SIG-M5 (cell line): ENCODE results near the gene MYH9.
"Not testable (repeated sequence)": the region's sequence is repeated elsewhere in the genome, so short reads cannot be mapped to it uniquely, and the experiment has no call there.

Experiments
- DNase-seq: peaks from one replicate; lab custom pipeline; 2025; lab: John Stamatoyannopoulos, UW

The MYH9 gene

DNA sequence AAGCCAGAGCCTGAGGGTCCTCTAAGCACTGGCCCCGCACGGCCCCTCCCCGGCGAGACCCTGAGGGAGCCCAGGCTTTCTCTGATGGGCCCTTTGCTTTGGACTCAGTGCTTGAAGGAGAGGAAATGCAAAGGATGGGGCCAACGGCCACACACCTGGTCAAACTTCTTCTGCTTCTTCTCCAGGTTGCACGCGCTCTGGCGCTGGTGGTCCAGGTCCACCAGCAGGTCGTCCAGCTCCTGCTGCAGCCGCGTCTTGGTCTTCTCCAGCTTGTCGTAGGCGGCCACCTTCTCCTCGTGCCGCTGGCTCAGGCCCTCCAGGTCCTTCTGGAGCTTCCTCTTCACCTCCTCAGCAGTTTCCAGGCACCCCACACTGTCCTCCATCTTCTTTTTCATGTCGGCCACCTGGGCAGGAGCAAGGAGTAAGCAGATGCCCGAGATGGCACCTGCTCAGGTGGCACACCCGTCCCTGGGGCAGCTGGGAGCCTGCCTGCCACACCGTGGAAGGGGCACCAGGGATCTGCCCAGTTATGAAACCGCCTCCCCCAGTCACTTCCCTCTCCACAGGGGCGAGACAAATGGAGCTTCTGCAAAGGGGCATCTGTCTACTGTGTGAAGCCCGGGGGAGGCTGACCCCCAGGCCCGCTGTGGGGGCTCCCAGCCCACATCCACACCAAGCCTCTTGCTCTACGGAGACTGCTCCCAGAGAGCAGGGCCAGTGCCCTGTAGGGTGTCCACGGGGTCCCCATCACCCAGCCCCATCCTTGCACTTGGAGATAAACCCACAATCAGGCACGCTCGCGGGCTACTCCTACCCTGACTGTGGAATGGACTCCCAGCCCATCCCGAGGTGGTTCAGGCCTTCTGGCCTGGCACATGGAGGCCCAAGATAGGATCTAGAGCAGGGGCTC, 95.7 kb downstream of the MYH9 start:
- DNase-seq = no peak

DNA sequence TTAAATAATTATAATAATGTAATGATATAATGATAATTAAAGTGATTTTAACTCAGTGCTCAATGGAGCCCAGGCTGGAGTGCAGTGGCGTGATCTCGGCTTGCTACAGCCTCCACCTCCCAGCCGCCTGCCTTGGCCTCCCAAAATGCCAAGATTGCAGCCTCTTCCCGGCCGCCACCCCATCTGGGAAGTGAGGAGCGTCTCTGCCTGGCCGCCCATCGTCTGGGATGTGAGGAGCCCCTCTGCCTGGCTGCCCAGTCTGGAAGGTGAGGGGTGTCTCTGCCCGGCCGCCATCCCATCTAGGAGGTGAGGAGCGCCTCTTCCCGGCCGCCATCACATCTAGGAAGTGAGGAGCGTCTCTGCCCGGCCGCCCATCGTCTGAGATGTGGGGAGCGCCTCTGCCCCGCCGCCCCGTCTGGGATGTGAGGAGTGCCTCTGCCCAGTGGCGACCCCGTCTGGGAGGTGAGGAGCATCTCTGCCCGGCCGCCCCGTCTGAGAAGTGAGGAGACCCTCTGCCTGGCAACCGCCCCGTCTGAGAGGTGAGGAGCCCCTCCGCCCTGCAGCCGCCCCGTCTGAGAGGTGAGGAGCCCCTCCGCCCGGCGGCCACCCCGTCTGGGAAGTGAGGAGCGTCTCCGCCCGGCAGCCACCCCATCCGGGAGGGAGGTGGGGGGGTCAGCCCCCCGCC, 97.2 kb downstream of the MYH9 start:
- DNase-seq = not testable (repeated sequence)

DNA sequence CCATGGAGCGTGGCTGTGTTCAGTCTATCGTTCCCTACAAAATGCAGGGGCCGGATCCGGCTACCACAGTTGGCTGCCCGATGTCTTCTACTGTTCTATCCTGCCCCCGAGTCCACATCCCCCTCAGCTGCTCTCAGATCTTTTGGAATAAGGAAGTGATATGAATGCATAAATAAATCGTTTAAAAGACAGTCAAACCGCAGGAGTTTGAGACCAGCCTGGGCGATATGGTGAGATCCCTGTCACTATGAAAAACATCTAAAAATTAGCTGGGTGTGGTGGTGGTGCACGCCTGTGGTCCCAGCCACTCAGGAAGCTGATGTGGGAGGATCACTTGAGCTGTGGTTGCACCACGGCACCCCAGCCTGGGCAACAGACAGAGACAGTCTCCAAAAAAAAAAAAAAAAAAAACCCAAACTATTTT, 97.8 kb downstream of the MYH9 start:
- not testable (repeated sequence) for DNase-seq

DNA sequence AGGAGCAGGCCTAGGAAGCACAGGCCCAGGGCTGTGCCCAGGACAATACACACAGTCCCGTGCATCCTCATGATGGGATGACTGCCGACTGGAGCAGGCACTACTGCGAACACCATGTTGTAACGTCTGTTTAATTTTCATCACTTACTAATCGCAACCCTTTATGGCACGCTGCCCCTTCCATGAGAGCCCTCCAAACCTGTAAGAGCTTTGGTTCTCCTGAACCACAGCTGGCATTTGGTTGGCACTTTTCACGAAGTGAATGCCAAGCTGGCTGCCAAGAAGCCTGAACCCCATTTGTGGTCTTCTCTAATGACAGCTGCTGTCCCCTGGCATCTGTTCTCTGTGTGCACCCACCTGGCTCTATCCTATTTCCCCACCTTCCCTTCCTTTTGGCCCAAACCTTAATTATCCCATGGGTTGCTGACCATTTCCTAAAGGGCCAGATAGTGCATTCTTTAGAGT, 98.3 kb downstream of the MYH9 start:
- DNase-seq = no peak

DNA sequence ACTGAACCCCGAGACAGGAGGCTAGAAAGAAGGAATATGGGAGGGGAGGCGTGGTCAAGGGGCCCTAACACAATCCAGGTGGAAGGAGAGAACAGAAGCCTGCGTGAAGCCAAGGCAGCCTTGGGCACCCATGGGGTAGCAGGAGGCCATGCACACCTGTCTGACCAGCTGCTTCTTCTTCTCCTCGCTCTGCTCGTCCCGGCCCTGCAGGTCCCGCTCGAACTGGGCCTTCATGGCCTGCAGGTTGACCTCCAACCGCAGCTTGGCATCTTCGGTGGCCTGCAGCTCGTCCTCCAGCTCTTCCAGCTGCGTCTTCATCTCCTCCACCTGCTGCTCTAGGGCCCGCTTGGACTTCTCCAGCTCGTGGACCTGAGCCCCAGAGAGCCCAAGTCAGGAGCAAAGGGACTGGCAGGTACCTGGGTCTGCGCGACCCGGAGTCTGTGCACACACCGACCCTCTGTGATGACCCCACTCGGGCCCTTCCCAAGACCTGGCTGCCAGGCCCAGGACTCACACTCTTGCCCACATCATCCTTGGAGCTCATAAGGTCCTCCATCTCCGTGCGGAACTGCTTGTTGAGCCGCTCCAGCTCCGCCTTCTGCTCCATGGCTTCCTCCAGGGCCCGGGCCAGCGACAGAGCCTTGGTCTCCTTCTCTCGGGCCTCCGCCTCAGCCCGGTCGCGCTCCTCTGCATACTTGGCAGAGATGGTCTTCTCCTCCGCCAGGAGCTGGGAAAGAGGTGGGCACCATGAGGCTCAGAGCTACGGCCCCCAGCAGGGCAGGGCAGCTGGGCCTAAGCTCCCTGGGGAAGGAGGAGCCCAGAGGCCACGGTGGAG, 99.0 kb downstream of the MYH9 start:
- DNase-seq = no peak

DNA sequence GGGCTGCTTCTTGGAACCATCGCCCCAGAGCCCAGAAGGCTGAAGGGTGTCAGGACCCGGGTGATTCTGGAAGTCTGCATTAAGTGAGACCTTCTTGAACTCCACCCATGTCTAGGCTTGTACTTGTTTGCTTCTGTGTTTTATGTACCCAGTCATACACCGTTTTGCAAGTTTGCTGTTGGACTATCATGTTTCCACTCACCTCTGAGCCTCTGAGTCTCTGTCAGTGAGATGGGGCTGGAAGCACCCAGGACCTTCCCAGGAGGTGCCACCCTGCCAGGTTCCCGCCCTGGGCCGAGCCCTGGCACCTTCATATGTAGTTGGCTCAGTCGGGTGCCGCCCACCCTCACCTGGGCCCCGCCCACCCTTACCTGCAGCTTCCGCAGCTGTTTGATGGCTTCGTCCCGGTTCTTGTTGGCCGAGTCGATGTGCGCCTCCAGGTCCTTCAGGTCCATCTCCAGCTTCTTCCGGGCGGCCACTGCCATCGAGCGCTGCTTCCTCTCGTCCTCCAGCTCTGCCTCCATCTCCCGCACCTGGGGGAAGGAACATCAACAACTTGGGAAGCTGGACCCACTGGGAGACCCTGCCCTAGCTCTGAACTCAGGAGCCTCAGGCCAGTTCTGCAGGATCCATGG, 99.8 kb downstream of the MYH9 start:
- no peak for DNase-seq

DNA sequence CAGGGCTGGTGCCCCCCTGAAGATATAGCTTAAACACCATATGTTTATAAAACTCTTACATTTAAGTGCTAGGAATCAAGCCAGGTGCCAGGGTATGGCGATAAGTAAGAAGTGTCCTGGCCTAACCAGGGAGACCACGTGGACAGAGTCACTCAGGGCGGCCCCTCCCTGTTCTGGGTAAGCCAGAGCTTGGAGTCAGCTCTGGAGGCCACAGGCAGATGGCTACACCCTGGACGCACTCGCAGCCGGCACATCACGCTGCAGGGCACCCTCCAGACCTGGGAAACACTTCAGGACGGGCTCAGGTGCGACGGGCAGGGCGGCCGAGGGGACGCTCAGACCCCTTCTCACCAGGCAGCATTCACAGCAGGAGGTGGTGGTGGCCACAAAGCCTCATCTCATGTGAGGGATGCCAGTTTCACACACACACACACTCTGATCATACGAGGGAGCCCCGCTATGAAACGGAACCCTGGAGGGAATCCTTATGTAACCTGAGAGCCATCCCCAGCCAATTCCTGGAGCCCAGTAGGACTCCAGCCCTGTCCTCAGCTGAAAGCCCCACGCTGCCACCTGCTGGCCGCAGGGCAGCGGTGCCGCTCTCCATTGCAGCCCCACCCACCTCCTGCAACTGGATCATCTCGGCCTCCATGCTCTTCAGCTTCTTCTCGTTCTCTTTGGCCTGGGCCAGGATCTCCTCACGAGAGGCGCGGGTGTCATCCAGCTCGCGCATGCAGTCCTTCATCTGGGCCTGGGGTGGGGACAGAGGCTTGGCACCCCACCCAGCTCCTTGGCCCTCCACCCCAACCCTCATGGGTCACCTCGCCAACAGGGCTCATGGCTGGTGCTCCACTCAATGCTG, 101.4 kb downstream of the MYH9 start:
- DNase-seq = no peak

DNA sequence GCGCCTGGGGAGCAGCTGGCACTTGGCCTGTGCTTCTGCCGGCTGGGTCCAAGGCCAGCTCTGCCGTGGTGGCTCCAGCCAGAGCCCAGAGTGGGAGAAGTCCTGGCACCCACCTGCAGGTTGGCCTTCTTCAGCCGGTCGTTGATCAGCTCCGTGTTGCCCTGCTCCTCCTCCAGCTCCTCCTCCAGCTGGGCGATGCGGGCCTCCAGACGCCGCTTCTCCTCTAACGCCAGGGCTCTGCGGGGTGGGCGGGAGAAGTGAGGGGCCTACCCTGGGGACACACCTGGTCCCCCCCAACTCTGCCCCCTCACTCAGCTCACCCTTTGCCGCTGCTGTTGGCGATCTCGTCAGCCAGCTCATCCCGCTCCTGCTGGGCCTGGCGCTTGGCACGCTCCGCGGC, 102.2 kb downstream of the MYH9 start:
- DNase-seq = no peak

DNA sequence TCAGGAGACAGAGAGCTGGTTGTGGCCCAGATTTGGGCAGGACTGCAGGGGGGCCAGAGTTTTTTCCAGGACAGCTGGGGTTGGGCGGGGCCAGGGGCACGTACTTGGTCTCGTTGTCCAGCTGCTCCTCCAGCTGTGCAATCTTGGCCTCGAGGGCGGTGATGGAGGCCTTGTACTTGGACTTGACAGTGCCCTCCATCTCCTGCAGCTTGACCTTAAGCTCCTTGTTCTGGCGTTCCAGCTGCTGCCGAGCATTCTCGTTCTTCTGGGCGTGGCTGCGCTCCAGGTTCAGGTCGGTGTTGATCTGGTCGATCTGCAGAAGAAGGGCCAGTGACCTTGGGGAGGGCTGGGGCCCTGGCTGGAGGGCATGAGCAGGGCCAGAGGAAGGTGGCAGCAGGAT, 102.8 kb downstream of the MYH9 start:
- DNase-seq = no peak

DNA sequence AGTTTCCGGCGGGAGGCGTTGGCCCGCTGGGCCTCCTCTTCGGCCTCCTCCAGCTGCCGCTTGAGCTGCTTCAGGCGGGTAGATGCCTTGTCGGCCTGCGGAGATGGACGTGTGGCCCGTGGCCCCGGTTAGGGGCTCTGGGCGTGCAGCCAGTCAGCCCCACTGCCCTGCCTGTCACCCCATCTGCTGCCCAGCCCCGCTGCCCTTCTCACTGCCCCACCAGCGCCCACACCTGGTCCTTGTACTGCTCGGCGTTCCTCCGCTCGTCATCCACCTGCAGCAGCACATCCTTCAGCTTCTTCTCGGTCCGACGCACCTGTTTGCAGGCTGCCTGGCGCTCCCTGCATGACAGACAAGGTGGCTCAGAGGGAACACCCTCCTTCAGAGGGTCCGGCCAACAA, 103.6 kb downstream of the MYH9 start:
- DNase-seq = no peak

DNA sequence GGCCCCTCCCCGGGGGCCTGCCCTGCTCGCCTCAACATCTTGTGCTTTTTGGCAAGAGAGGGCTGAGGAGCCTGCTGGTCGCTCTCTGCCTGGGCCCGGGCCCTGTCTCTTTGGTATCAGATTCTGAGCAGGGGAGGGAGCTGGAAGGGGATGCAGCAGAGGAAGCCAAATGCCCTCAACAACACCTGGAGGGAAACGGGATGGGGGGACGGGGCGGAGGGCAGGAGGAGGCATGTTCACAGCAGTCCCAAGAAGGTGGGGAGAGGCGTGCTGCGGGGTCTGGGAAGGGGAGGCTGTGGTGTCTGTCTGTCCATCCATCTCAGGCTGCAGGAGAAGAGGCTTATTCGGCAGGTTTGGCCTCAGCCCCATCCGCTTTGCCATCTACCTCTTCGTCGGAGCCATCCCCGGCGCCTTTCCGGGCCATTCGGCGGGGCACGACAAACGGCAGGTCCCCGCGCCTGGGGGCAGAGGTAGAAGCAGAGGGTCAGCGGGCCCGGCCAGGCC, 105.4 kb downstream of the MYH9 start:
- DNase-seq = no peak

DNA sequence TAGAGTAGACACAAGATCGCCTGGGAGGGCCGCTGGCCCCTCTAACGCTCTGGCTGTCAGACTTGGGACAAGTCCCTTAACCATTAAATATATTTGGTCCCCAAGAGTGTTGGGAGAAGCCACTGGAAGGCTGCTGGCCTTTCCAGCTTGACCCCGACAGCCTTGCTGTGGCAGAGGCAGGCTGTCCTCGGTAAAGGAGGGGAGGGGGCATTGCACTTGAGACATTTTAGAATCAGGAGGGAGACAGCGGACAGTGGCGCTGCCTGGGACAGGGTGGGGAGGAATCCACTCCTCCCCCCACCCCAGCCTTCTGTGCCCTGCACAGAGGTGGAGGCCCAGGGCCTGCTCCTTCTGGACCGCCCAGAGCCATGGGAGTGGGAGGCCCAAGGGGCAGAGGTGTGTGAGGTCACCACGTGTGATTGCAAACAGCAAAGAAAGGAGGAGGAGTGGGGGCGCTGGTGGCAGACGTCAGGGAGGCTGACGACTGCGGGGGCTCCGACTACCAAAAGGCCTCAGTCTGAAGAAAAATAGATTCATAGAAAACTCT, 105.9 kb downstream of the MYH9 start:
- DNase-seq = no peak

DNA sequence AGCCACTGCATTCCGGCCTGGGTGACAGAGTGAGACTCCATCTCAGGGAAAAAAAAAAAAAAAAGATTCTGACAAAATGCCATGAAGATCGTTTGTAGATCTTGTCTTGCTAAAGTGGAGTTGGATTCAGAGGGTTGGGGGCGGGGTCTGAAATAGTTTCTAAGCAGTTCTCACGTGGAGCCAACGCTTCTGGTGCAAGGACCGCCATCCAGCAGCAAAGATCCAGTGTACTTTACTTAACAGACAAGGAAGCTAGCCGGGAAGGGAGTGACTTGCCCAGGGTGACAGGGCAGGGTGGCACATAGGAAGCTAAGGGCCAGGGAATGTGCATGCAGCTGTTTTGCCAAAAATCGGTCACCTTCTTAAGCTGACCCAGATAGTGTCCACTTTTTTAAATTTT, 107.4 kb downstream of the MYH9 start:
- no peak for DNase-seq

DNA sequence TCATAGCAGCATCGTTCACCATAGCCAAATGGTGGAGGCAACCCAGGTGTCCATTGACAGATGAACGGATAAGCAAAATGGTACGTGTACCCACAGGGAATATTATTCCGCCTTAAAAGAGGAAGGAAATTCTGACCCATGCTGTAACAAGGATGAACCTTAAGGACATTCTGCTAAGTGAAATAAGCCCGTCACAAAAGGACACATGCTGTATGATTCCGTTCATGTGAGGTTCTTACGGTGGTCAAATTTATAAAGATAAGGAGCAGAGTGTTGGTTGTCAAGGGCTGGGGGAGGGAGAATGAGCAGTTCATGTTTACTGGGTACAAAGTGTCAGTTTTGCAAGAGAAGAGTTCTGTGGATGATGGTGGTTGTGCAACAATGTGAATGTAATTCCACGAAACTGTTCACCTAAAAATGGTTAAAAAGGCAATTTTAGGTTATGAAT, 108.5 kb downstream of the MYH9 start:
- no peak for DNase-seq

DNA sequence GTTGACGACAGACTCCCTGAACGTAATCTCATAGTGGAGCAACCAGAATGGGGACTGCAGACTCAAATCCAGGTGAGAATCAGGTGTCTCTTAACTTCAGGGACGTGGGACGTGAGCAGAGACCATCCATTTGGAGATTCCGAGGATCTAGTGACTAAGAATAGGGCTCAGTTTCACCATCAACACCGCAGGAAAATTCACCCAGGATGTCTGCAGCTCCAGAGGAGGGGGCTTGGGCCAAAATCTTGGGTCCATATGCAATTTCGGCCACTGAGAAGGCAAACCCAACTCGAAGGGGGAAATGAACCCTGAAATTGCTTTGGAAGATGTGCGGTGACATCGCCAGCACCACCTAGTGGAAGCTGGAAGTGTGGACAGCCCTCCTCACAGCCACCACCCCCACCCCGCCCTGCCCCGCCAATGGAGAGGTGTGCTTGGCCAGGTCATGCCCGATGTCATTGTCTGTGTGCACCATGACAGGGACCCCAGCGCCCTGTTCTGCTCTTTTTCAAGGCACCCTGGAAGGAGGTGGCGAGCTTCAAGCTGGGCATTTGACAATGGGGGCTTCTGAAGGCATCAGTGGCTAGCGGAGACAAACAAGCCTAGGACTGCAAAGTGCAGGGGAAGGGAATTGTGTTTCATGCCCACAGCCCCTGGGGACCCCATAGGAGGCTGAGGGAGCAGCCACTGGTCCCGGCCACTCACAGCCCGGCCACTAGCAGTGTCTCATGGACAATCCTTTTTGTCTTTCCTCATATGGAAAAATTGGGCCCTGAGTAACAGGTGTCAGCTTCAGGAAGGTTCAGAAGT, 110.1 kb downstream of the MYH9 start:
- DNase-seq = no peak

DNA sequence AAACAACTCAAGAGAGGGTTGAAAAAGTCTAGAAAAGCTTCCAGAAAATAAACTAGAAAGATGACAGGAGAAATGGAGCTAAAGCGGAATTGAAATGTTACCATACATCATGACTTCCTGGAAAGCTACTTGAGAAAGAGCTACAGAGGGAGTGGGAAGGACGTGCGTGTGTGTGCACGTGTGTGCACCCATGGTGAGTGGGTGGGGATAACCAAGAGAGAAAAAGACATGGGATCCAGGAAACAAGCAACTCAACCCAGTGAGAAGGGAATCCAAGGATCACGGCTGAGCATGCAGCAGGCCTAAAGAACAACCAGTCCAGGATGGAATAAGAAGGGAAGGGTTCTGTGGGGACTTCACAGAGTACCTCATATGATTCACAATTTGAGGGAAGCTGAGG, 113.2 kb downstream of the MYH9 start:
- DNase-seq = no peak

DNA sequence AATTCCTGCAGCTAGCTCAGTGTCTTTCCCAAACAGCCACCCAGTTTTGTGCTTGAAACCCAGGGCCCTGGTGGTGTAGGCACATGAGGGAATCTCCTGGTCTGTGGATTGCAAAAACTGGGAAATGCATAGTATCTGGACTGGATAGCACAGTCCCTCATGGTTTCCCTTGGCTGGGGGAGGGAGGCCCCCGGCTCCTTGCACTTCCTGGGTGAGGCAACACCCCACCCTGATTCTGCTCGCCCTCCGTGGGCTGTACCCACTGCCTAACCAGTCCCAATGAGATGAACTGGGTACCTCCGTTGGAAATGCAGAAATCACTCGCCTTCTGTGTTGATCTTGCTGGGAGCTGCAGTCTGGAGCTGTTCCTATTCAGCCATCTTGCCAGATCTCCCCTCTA, 115.8 kb downstream of the MYH9 start:
- DNase-seq = not testable (repeated sequence)

DNA sequence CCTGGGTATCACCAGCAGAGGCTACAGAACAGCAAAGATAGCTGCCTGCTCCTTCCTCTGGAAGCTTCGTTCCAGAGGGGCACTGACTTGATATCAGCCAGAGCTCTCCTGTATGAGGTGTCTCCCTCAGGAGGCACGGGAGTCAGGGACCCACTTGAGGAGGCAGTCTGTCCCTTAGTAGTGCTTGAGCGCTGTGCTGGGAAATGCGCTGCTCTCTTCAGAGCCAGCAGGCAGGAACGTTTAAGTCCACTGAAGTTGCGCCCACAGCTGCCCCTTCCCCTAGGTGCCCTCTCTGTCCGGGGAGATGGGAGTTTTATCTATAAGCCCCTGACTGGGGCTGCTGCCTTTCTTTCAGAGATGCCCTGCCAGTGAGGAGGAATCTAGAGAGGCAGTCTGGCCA, 116.5 kb downstream of the MYH9 start:
- not testable (repeated sequence) for DNase-seq

DNA sequence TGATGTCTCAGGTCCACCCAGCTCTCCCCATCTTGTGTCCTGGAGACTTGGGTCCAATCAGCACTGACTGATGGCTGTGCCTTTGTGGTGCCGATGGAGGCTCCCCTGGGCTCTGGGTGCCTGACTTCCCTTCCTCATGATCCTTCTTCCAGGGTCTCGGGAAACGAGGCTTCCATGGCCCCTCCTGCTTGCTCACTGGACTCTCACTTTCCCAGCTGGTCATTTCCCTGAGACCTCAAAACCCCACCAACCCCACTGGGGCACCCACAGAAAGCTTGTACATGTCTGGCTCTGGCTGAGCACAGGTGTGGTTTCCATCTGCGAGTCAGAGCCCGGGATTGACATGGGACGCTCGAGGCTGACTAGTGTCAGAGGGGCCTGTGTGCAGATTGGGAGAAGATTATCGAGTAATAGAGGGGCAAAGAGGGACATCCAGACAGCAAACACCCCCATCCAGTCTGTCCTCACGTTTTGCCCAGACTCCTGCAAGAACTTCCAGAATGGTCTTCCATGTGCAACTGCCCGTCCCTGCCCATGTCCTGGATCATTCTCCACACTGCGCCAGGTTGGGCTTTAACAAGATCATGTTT, 119.8 kb downstream of the MYH9 start:
- DNase-seq = no peak
